ENCODE measurements around the gene GCSAML. TPM values are rescaled to one million over a fixed set of nuclear protein-coding genes. Genes with fewer than 3 reads are reported as not detected.

Gene GCSAML
- not detected for total RNA-seq

DNA sequence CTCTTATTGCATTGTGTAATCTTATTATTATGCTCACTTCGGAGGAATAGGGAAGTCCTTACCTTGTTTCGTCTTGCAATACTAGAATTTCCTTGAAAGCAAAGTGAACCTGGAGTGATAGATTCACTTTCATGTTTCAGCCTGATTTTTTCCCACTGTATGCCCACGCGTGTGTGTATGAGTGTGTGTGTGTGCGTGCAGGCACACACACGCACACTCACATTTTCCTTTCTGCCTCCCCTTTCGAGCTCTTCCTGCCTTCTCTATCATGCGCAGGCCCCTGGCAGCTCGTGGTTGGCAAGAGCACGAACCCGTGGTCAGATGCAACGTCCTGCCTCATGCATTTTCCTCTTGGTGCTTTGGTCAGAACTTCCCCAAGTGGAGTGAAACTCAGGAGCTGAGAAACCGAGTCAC is at the start of gene GCSAML:
Gene GCSAML, plus strand, starts transcription at position 366 of the 414 bp plus-strand sequence. CDS start 58 bp downstream, outside the sequence.

DNA sequence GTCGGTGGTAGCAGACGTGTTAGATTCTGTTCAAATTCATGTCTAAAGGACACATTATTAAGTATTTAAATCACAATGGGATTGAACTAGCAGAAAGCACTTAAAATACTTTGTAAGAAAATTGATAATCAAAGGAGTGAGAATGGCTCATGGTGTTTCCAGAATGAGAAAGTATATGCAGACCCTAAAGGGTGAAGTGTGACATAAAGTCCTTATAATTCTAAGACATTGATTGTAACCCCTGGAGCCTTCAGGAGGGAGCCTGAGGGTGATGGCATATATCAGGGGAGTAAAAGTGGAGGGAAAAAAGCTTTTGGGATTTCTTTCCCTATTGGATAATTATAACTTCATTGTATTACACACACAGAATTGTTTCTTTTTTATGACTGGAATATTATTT is 12.6 kb upstream of the GCSAML start, which contains the start of gene OR2C3:
Gene OR2C3, minus strand, starts transcription at position 101 of the 400 bp plus-strand sequence. CDS start 3,929 bp downstream, outside the sequence.

DNA sequence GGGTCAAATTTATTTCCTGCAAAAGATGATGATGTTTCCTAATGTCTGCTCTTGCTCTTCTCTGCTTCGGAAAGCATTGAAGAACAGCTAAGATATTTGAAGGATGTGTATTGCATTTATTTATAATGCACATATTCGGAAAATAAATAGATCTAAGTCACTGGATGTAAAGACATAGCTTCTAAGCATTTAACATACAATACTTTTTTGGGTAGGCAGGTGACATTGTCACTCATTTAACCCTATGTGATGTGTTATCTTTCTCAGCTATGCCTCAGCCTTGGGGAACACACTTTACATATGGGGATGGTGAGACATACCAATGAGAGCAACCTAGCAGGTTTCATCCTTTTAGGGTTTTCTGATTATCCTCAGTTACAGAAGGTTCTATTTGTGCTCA is 39.1 kb downstream of the GCSAML start, which contains the start of gene OR2G2:
Gene OR2G2, plus strand, starts transcription at position 301 of the 400 bp plus-strand sequence. Its CDS starts 0 bp downstream, at position 301.

DNA sequence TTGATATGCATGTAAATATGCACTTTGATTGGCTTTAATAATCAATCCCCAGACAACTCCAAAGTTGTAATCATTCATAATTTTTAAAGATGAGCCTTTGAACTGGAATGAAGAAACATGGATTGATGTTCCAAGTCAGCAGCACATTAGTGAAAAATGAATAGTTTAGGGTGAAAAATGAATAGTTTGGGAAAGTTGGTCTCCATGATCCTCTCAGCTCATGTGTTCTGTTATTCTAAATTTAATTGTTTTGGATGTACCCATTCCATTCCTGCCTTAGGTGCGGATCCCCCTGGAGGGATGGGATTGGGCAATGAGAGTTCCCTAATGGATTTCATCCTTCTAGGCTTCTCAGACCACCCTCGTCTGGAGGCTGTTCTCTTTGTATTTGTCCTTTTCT is 56.4 kb downstream of the GCSAML start, which contains the start of gene OR2G3:
Gene OR2G3, plus strand, starts transcription at position 301 of the 400 bp plus-strand sequence. Its CDS starts 0 bp downstream, at position 301.

Other genes starting within 250 kb of the GCSAML start
- 10 to 100 TPM; 11.0 to 11.6 TPM for gene ZNF496, start 217.3 kb upstream of the GCSAML start, total RNA-seq
- 1 to 10 TPM; 4.1 TPM for gene NLRP3, start 133.0 kb upstream of the GCSAML start, total RNA-seq
- not detected for gene OR2B11, start 91.0 kb upstream of the GCSAML start, total RNA-seq
- not detected for gene OR2C3, start 12.7 kb upstream of the GCSAML start, total RNA-seq
- gene OR2G2, start 39.2 kb downstream of the GCSAML start, total RNA-seq, result not detected
- gene OR2G3, start 56.5 kb downstream of the GCSAML start, total RNA-seq, result not detected
- gene OR13G1, start 130.6 kb downstream of the GCSAML start, total RNA-seq, result not detected
- gene OR6F1, start 167.5 kb downstream of the GCSAML start, total RNA-seq, result not detected
- gene OR14K1, start 189.5 kb downstream of the GCSAML start, total RNA-seq, result not detected
- not detected for gene OR14A2, start 199.0 kb downstream of the GCSAML start, total RNA-seq
- gene OR1C1, start 211.4 kb downstream of the GCSAML start, total RNA-seq, result not detected